Astrocyte (in vitro differentiated cells and primary cell): ENCODE results near the gene MROH2B. TPM values are rescaled to one million over a fixed set of nuclear protein-coding genes. Genes with fewer than 3 reads are reported as not detected.

Experiments used
- DNase-seq: peaks from one replicate; pipeline ENCODE4 v3.0.0-alpha.2; 2010; ENCODE audit warnings: low read depth
- FAIRE-seq: peaks from 2 replicates; lab custom pipeline; 2011; peaks lifted over from hg19 to GRCh38; lab: Jason Lieb, UNC
- H2AFZ ChIP-seq: 2 replicates; pipeline ENCODE4 v1.6.0; 2012; ENCODE audit warnings: low read depth, low read length, inconsistent platforms
- H3K27ac ChIP-seq: 2 replicates; pipeline ENCODE4 v1.5.1; 2011; ENCODE audit warnings: low read depth, low read length, inconsistent platforms
- H3K27me3 ChIP-seq: 2 replicates; pipeline ENCODE4 v1.6.0; 2011; ENCODE audit warnings: low read length, inconsistent platforms; ENCODE audit not compliant: insufficient read depth
- H3K36me3 ChIP-seq: 2 replicates; pipeline ENCODE4 v1.5.1; 2011; ENCODE audit warnings: low read length, inconsistent platforms; ENCODE audit not compliant: insufficient read depth
- H3K4me1 ChIP-seq: 2 replicates; pipeline ENCODE4 v1.5.1; 2011; ENCODE audit warnings: low read length, inconsistent platforms; ENCODE audit not compliant: insufficient read depth
- H3K4me2 ChIP-seq: 2 replicates; pipeline ENCODE4 v1.6.0; 2012; ENCODE audit warnings: low read length, inconsistent platforms
- H3K4me3 ChIP-seq: 2 replicates; pipeline ENCODE4 v1.5.1; 2011; ENCODE audit warnings: low read depth, mild to moderate bottlenecking, low read length, inconsistent platforms; ENCODE audit not compliant: insufficient read depth
- H3K79me2 ChIP-seq: 2 replicates; pipeline ENCODE4 v1.6.0; 2012; ENCODE audit warnings: mild to moderate bottlenecking, low read length, inconsistent platforms; ENCODE audit not compliant: insufficient read depth
- H3K9ac ChIP-seq: 2 replicates; pipeline ENCODE4 v1.6.0; 2012; ENCODE audit warnings: mild to moderate bottlenecking, low read length, inconsistent platforms
- H3K9me3 ChIP-seq: 2 replicates; pipeline ENCODE4 v1.5.1; 2012; ENCODE audit warnings: low read depth, mild to moderate bottlenecking, low read length, inconsistent platforms; ENCODE audit not compliant: insufficient read depth
- H4K20me1 ChIP-seq: 2 replicates; pipeline ENCODE4 v1.6.0; 2012; ENCODE audit warnings: low read length, inconsistent platforms; ENCODE audit not compliant: insufficient read depth
- H3K27ac Mint-ChIP-seq: one replicate; pipeline ENCODE4 v1.8.0; 2021; ENCODE audit warnings: mild to moderate bottlenecking, mixed read lengths; ENCODE audit not compliant: unreplicated experiment
- H3K27me3 Mint-ChIP-seq: one replicate; pipeline ENCODE4 v1.8.0; 2021; ENCODE audit warnings: low read depth, mixed read lengths; ENCODE audit not compliant: unreplicated experiment
- H3K36me3 Mint-ChIP-seq: one replicate; pipeline ENCODE4 v1.8.0; 2021; ENCODE audit warnings: low read depth, mixed read lengths; ENCODE audit not compliant: unreplicated experiment
- H3K4me1 Mint-ChIP-seq: one replicate; pipeline ENCODE4 v1.8.0; 2021; ENCODE audit warnings: low read depth, mixed read lengths; ENCODE audit not compliant: unreplicated experiment
- H3K4me3 Mint-ChIP-seq: one replicate; pipeline ENCODE4 v1.8.0; 2021; ENCODE audit warnings: mild to moderate bottlenecking, moderate library complexity, mixed read lengths; ENCODE audit not compliant: unreplicated experiment
- H3K9me3 Mint-ChIP-seq: one replicate; pipeline ENCODE4 v1.8.0; 2021; ENCODE audit warnings: mild to moderate bottlenecking, mixed read lengths; ENCODE audit not compliant: unreplicated experiment
- CTCF ChIP-seq: IDR thresholded peaks from 2 replicates; pipeline ENCODE4 v1.5.1; 2011; ENCODE audit warnings: low read depth, mild to moderate bottlenecking, inconsistent platforms, low read length, moderate library complexity; ENCODE audit not compliant: insufficient read depth
- EZH2 ChIP-seq: IDR thresholded peaks from 2 replicates; pipeline ENCODE4 v1.6.1; 2012; ENCODE audit warnings: mild to moderate bottlenecking, low read length, inconsistent platforms; ENCODE audit not compliant: insufficient read depth
- total RNA-seq: library from RNA; stranded (reverse); gene quantifications from 2 replicates; pipeline ENCODE4 v1.2.1, GENCODE V29; 2021

The MROH2B gene
- total RNA-seq, 1 donor from 2014 or later = not detected

GRCh38 chr5:40955313-40955712, 115.8 kb downstream of the MROH2B start:
- FAIRE-seq = no peak
- no peak overlapping the region for H3K4me2 ChIP-seq
- Mint-ChIP-seq H3K27ac (no peak overlapping the region), H3K27me3 (no peaks in the 10 kb centered on the region), H3K4me1 (no peaks in the 10 kb centered on the region), H3K4me3 (no peak overlapping the region), H3K9me3 (peaks cover 15% of the 10 kb centered on the region), H3K36me3 (no peaks in the 10 kb centered on the region)
- H2AFZ ChIP-seq = no peak overlapping the region
- peaks cover 7% of the 10 kb centered on the region for H3K9me3 ChIP-seq
- no peak overlapping the region for H3K4me3 ChIP-seq
- H3K36me3 ChIP-seq = no peaks in the 10 kb centered on the region
- no peaks in the 10 kb centered on the region for H4K20me1 ChIP-seq
- peaks cover 3% of the 10 kb centered on the region for H3K27me3 ChIP-seq
- H3K27ac ChIP-seq = no peak overlapping the region
- H3K4me1 ChIP-seq = no peaks in the 10 kb centered on the region
- no peak for TF ChIP-seq CTCF
- TF ChIP-seq EZH2 = no peak
- DNase-seq = no peak
- no peaks in the 10 kb centered on the region for H3K79me2 ChIP-seq
- H3K9ac ChIP-seq = no peak overlapping the region

Other genes with a start within 250 kb of the MROH2B start
- gene RPL37, start 236.1 kb downstream of the MROH2B start, total RNA-seq = 981 and 1,090 TPM in 2 replicates
- gene CARD6, start 230.0 kb downstream of the MROH2B start, total RNA-seq = 0.96 and 1.0 TPM in 2 replicates
- gene C7, start 161.8 kb downstream of the MROH2B start, total RNA-seq = 0.66 TPM in 1 of 2 replicates, not detected in the other
- gene C6, start 142.2 kb upstream of the MROH2B start, total RNA-seq = not detected in 2 replicates